Liver (tissue), 3 donors: Measurements from ENCODE around the gene AP3S1.

Source experiments
- ATF3 ChIP-seq: IDR thresholded peaks from 2 replicates; pipeline ENCODE4 v1.6.1; 2016; ENCODE audit warnings: antibody characterized with exemption
- CTCF ChIP-seq: fragments of 150-350 bp; IDR thresholded peaks from 2 replicates; pipeline ENCODE4 v1.5.1; 2017; ENCODE audit warnings: improper control_type of control experiment, low read depth, low read length; ENCODE audit not compliant: missing input control
- EGR1 ChIP-seq, 2 donors: IDR thresholded peaks; 2 replicates each; pipeline ENCODE4 v1.6.1; 2016 to 2018; ENCODE audit warnings: antibody characterized with exemption in 2 of 2, low read depth in 2 of 2
- GABPA ChIP-seq, 2 donors: IDR thresholded peaks in 1 of 2; conservative IDR thresholded peaks in 1 of 2; 2 replicates each; pipeline ENCODE4 v1.6.1; 2016; ENCODE audit warnings: antibody characterized with exemption in 2 of 2, mild to moderate bottlenecking in 1 of 2, moderate library complexity in 1 of 2
- HNF4A ChIP-seq, 2 donors: conservative IDR thresholded peaks; 2 replicates each; pipeline ENCODE4 v1.6.1; 2016; ENCODE audit warnings: antibody characterized with exemption in 2 of 2, mild to moderate bottlenecking in 2 of 2
- HNF4G ChIP-seq: IDR thresholded peaks from 2 replicates; pipeline ENCODE4 v1.6.1; 2016; ENCODE audit warnings: antibody characterized with exemption
- RAD21 ChIP-seq, 2 donors: IDR thresholded peaks; 2 replicates each; pipeline ENCODE4 v1.6.1; 2016; ENCODE audit warnings: antibody characterized with exemption in 2 of 2, mild to moderate bottlenecking in 2 of 2
- REST ChIP-seq: IDR thresholded peaks from 2 replicates; pipeline ENCODE4 v1.6.1; 2016; ENCODE audit warnings: antibody characterized with exemption, mild to moderate bottlenecking
- SP1 ChIP-seq: IDR thresholded peaks from 2 replicates; pipeline ENCODE4 v1.6.1; 2018; ENCODE audit warnings: antibody characterized with exemption, mild to moderate bottlenecking
- ZBTB33 ChIP-seq: IDR thresholded peaks from 2 replicates; pipeline ENCODE4 v1.6.1; 2016; ENCODE audit warnings: antibody characterized with exemption
- donor health status: healthy.
- donor health status: healthy.

- TF ChIP-seq RAD21 (IDR thresholded peaks at IDR 0.05) (no peak), CTCF (no peak), ZBTB33 (no peak), GABPA (IDR thresholded peaks at IDR 0.05 in 1 of 2, conservative IDR thresholded peaks at IDR 0.05 in 1 of 2) (no peak), REST (no peak), HNF4A (conservative IDR thresholded peaks at IDR 0.05) (no peak), EGR1 (IDR thresholded peaks at IDR 0.05; ENCODE audit: low read depth in 2 of 2) (no peak), ATF3 (no peak), SP1 (no peak), HNF4G (no peak)
These were observed 2.6 kb downstream of the AP3S1 start for GRCh38 chr5:115844321-115844817.
